OCI-LY3 (cell line): ENCODE results near the gene MAB21L3.

ENCODE experiments used
- H2AFZ ChIP-seq: fragments of 200-600, 300-600 bp; shearing (Covaris generic); 2 replicates; pipeline ENCODE4 v1.6.0; 2014; ENCODE audit warnings: antibody characterized with exemption, low read depth, low read length
- H3K27ac ChIP-seq: fragments of 200-600, 300-600 bp; sonication (generic); 2 replicates; pipeline ENCODE4 v1.5.1; 2014; ENCODE audit warnings: mild to moderate bottlenecking, low read length, moderate library complexity, mixed read lengths
- H3K27me3 ChIP-seq: fragments of 200-600, 300-600 bp; sonication (generic); 2 replicates; pipeline ENCODE4 v1.6.1; 2014; ENCODE audit warnings: low read depth, low read length, mixed read lengths
- H3K36me3 ChIP-seq: fragments of 200-600, 300-600 bp; sonication (generic); replicated peaks from 2 replicates; pipeline ENCODE3; 2014; ENCODE audit warnings: low read depth, low read length, mixed read lengths
- H3K4me1 ChIP-seq: fragments of 300-600, 200-600 bp; sonication (generic); 2 replicates; pipeline ENCODE4 v1.6.1; 2014; ENCODE audit warnings: low read length, mixed read lengths
- H3K4me2 ChIP-seq: fragments of 200-600, 300-600 bp; sonication (generic); 2 replicates; pipeline ENCODE4 v1.6.1; 2014; ENCODE audit warnings: low read length, mixed read lengths
- H3K4me3 ChIP-seq: fragments of 300-600, 200-600 bp; sonication (generic); 2 replicates; pipeline ENCODE4 v1.5.1; 2014; ENCODE audit warnings: antibody characterized with exemption, mild to moderate bottlenecking, low read length, moderate library complexity
- H3K79me2 ChIP-seq: fragments of 300-600, 200-600 bp; shearing (Covaris generic); 2 replicates; pipeline ENCODE4 v1.6.1; 2014; ENCODE audit warnings: mild to moderate bottlenecking, low read length, mixed read lengths
- H3K9ac ChIP-seq: fragments of 300-600, 200-600 bp; shearing (Covaris generic); 2 replicates; pipeline ENCODE4 v1.6.0; 2014; ENCODE audit warnings: mild to moderate bottlenecking, low read length, moderate library complexity
- H3K9me3 ChIP-seq: fragments of 200-600, 300-600 bp; shearing (Covaris generic); 2 replicates; pipeline ENCODE4 v1.6.1; 2014; ENCODE audit warnings: low read length, mixed read lengths; ENCODE audit not compliant: insufficient read depth
- H4K20me1 ChIP-seq: fragments of 200-600, 300-600 bp; sonication (generic); 2 replicates; pipeline ENCODE4 v1.6.1; 2016; ENCODE audit warnings: low read length, mixed read lengths; ENCODE audit not compliant: insufficient read depth
- EZH2phosphoT487 ChIP-seq: fragments of 200-600 bp; shearing (Covaris generic); IDR thresholded peaks from 2 replicates; pipeline ENCODE4 v1.6.1; 2018; ENCODE audit warnings: antibody characterized with exemption, mixed run types, low read depth
- TF ChIP-seq, protein P1 (sequence below): fragments of 200-600, 300-600 bp; sonication (generic); IDR thresholded peaks from 2 replicates; pipeline ENCODE4 v1.5.1; 2014; ENCODE audit warnings: antibody characterized with exemption, low read length, low read depth

Gene MAB21L3

DNA sequence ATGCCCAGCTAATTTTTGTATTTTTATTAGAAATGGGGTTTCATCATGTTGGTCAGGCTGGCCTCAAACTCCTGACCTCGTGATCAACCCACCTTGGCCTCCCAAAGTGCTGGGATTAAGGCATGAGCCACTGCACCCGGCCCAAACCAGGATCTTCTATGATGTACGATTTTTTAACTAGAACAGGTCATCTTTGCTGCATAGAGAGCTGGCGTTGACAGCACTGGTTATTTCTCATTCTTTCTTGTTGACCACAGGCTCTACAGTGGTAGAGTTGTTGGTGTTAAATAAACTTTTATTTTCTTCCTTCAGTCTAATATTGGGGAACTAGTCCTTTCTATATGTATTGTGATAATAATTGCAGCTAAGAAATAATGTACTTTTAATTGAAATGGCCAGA is 3.8 kb upstream of the MAB21L3 start:
- Histone ChIP-seq H3K4me1 (peaks cover 26% of the 10 kb centered on the region), H3K9ac (no peak overlapping the region), H3K36me3 (no peaks in the 10 kb centered on the region), H3K27me3 (no peaks in the 10 kb centered on the region), H3K4me2 (no peak overlapping the region), H2AFZ (no peak overlapping the region), H3K27ac (no peak overlapping the region), H3K4me3 (no peak overlapping the region), H4K20me1 (no peaks in the 10 kb centered on the region), H3K79me2 (no peaks in the 10 kb centered on the region), H3K9me3 (no peaks in the 10 kb centered on the region)
- TF ChIP-seq, protein P1, sequence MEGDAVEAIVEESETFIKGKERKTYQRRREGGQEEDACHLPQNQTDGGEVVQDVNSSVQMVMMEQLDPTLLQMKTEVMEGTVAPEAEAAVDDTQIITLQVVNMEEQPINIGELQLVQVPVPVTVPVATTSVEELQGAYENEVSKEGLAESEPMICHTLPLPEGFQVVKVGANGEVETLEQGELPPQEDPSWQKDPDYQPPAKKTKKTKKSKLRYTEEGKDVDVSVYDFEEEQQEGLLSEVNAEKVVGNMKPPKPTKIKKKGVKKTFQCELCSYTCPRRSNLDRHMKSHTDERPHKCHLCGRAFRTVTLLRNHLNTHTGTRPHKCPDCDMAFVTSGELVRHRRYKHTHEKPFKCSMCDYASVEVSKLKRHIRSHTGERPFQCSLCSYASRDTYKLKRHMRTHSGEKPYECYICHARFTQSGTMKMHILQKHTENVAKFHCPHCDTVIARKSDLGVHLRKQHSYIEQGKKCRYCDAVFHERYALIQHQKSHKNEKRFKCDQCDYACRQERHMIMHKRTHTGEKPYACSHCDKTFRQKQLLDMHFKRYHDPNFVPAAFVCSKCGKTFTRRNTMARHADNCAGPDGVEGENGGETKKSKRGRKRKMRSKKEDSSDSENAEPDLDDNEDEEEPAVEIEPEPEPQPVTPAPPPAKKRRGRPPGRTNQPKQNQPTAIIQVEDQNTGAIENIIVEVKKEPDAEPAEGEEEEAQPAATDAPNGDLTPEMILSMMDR: no peak
- no peak for TF ChIP-seq EZH2phosphoT487

DNA sequence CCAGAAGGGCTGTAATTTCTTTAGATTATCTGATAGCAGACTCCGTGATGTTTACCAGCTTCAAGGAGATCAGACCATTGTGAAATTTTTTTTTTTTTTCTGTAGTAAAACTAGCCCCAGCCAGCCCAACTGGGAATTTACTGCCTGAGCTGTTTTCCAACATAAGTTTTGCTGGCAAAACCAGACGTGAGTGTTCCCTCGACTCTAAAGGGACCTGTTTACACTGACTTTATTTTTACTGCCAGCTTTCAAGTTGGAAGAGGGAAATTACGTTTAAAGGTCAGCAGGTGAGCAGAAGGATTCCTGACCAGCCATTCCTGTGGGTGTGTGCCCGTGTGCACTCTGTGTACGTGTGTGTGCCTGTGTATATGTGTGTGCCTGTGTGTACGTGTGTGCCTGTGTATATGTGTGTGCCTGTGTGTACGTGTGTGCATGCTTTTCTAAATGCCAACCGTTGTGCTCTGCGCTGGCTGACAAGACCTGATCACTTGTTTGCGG is 374 bp downstream of the MAB21L3 start:
- Histone ChIP-seq H3K4me1 (peaks cover 26% of the 10 kb centered on the region), H3K4me2 (peak overlapping the region; percentile 80), H2AFZ (no peak overlapping the region), H4K20me1 (no peaks in the 10 kb centered on the region), H3K27ac (no peak overlapping the region), H3K4me3 (peak overlapping the region; percentile 67), H3K9ac (0 out of 2 replicates have a peak overlapping the region, but pooled peaks have one; percentile 8), H3K36me3 (no peaks in the 10 kb centered on the region), H3K9me3 (no peaks in the 10 kb centered on the region), H3K79me2 (no peaks in the 10 kb centered on the region), H3K27me3 (0 out of 2 replicates have a peak, but pooled peaks cover 3% of the 10 kb centered on the region)
- TF ChIP-seq, protein P1: no peak
- no peak for TF ChIP-seq EZH2phosphoT487

DNA sequence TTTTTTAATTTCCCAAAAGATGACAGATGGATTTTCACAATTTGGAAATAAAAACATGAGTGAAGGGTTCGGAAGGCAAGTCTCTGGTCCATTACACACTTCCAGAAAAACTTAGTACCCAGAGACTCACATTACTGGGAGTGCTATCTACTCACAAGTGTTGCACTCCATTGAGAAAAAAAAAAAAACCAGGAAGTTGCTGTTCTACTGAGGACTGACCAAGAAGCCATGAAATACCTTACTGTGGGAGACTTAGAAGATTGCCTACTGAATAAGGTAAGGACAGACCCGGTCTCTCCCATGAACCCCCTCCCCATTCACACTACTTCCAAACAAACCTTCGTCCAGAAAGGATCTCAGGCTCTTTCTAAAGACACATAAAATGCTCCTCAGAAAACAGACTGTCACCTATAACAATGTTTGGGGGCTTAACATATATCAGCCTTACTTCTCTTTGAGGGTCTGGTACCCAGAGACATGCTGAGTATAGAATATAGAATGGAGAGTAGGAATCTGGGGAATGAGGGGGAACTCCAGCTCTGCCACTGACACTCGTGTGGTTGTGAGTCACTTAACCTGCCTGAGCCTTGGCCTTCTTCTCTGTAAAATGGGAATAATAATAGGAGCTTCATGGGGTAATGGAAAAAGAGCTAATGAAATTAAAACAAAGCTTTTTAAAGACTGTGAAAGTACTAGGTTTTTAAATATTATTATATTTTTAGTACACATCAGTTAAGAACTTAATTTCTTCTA is 1.4 kb downstream of the MAB21L3 start:
- H3K4me1 ChIP-seq: peaks cover 26% of the 10 kb centered on the region
- H3K4me3 ChIP-seq: no peak overlapping the region
- H3K9me3 ChIP-seq: no peaks in the 10 kb centered on the region
- TF ChIP-seq EZH2phosphoT487: no peak
- TF ChIP-seq, protein P1: no peak
- no peak overlapping the region for H3K4me2 ChIP-seq
- H3K27me3 ChIP-seq: 0 out of 2 replicates have a peak, but pooled peaks cover 3% of the 10 kb centered on the region
- H3K27ac ChIP-seq: no peak overlapping the region
- no peak overlapping the region for H2AFZ ChIP-seq
- H3K9ac ChIP-seq: no peak overlapping the region
- no peaks in the 10 kb centered on the region for H3K79me2 ChIP-seq
- H3K36me3 ChIP-seq: no peaks in the 10 kb centered on the region
- no peaks in the 10 kb centered on the region for H4K20me1 ChIP-seq

DNA sequence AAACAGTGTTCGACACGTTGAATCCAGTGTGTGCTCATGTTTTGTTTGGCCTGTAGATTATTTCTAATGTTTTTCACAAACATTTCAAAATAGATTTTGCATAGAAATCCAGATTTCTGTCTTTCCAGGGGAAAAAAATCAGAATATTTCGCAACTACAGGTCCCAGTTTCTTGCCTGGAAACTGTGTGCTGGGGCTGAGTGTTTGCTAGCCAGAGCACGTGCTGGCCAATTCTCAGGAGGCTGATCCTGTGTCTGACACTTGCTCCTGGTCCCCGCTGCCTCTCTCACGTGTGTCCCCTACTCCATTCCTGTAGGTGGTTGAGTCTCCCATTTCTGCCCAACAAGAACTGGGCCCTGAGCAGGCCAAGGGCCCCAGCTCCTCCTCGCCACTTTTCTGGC is 2.4 kb downstream of the MAB21L3 start:
- Histone ChIP-seq H2AFZ (no peak overlapping the region), H3K4me1 (peaks cover 26% of the 10 kb centered on the region)
- no peak for TF ChIP-seq EZH2phosphoT487
- TF ChIP-seq, protein P1: no peak

More for the DNA sequence above, 2.4 kb downstream of the MAB21L3 start:
- no peaks in the 10 kb centered on the region for H3K36me3 ChIP-seq
- H4K20me1 ChIP-seq: no peaks in the 10 kb centered on the region
- no peaks in the 10 kb centered on the region for H3K79me2 ChIP-seq
- H3K4me2 ChIP-seq: no peak overlapping the region
- no peak overlapping the region for H3K4me3 ChIP-seq
- H3K27me3 ChIP-seq: 0 out of 2 replicates have a peak, but pooled peaks cover 3% of the 10 kb centered on the region
- no peaks in the 10 kb centered on the region for H3K9me3 ChIP-seq
- no peak overlapping the region for H3K27ac ChIP-seq
- no peak overlapping the region for H3K9ac ChIP-seq
